AG04449 (cell line): Measurements from ENCODE around the gene SMPDL3B.
"Not testable (repeated sequence)": the region's sequence is repeated elsewhere in the genome, so short reads cannot be mapped to it uniquely, and the experiment has no call there.

ENCODE experiments used
- CTCF ChIA-PET: fragments of 350-600 bp; formaldehyde crosslinking; extraction: SDS; loops from one replicate; lab custom pipeline; 2021; ENCODE audit warnings: antibody characterized with exemption; lab: Yijun Ruan, JAX
- POLR2A ChIA-PET: fragments of 400-600, 350-600 bp; formaldehyde crosslinking; extraction: SDS; loops from one replicate; lab custom pipeline; 2020; ENCODE audit warnings: antibody characterized with exemption, inconsistent platforms; lab: Yijun Ruan, JAX
- DNase-seq: peaks from one replicate; pipeline ENCODE4 v3.0.0-alpha.2; 2010; ENCODE audit warnings: low read depth, low spot score
- H3K4me3 ChIP-seq: 2 replicates; pipeline ENCODE4 v1.5.1; 2011; ENCODE audit warnings: low read depth, mild to moderate bottlenecking, control low read depth, low read length
- TF ChIP-seq, protein P1 (sequence below): IDR thresholded peaks from one replicate; pipeline ENCODE4 v1.5.1; 2011; ENCODE audit warnings: mild to moderate bottlenecking, moderate library complexity, low read length, control low read depth, inconsistent platforms; ENCODE audit not compliant: insufficient read depth; ENCODE audit errors: missing control alignments

SMPDL3B gene

GRCh38 chr1:27999055-27999454, 64.3 kb downstream of the SMPDL3B start:
- ChIA-PET CTCF (interaction anchor here (0.6 to 1.3 kb wide), 2 partner anchors 8 to 19 kb away, joined by 3 to 6 read pairs; no protein-coding TSS in a partner anchor), POLR2A (no interaction called here)
- DNase-seq, result no peak
- TF ChIP-seq, protein P1, sequence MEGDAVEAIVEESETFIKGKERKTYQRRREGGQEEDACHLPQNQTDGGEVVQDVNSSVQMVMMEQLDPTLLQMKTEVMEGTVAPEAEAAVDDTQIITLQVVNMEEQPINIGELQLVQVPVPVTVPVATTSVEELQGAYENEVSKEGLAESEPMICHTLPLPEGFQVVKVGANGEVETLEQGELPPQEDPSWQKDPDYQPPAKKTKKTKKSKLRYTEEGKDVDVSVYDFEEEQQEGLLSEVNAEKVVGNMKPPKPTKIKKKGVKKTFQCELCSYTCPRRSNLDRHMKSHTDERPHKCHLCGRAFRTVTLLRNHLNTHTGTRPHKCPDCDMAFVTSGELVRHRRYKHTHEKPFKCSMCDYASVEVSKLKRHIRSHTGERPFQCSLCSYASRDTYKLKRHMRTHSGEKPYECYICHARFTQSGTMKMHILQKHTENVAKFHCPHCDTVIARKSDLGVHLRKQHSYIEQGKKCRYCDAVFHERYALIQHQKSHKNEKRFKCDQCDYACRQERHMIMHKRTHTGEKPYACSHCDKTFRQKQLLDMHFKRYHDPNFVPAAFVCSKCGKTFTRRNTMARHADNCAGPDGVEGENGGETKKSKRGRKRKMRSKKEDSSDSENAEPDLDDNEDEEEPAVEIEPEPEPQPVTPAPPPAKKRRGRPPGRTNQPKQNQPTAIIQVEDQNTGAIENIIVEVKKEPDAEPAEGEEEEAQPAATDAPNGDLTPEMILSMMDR, result no peak
- H3K4me3 ChIP-seq, result no peak overlapping the region

GRCh38 chr1:28002600-28002999, 67.8 kb downstream of the SMPDL3B start:
- H3K4me3 ChIP-seq, result no peak overlapping the region
- ChIA-PET POLR2A (no interaction called here), CTCF (interaction anchor here (1.0 kb wide), 1 partner anchor 42 kb away, joined by 3 read pairs; no protein-coding TSS in a partner anchor)
- DNase-seq, result no peak
- TF ChIP-seq, protein P1, result no peak

- H3K4me3 ChIP-seq, POLR2A ChIA-PET, DNase-seq, CTCF ChIA-PET: not testable (repeated sequence)
Measured at GRCh38 chr1:28003117-28003516, 68.3 kb downstream of the SMPDL3B start.
